Neural cell (in vitro differentiated cells): ENCODE data around the gene ARL2BP.

ENCODE experiments used
- CTCF ChIP-seq: fragments of 450-650 bp; IDR thresholded peaks from 2 replicates; pipeline ENCODE4 v1.5.1; 2014; ENCODE audit warnings: antibody characterized with exemption, mild to moderate bottlenecking, moderate library complexity; ENCODE audit not compliant: poor library complexity, severe bottlenecking
- EP300 ChIP-seq: fragments of 450-650 bp; conservative IDR thresholded peaks from 2 replicates; pipeline ENCODE4 v1.6.1; 2014; ENCODE audit warnings: antibody characterized with exemption, mild to moderate bottlenecking, moderate library complexity; ENCODE audit not compliant: poor library complexity, severe bottlenecking
- EZH2 ChIP-seq: fragments of 200-600, 300-800 bp; shearing (Covaris generic), sonication (generic); IDR thresholded peaks from 2 replicates; pipeline ENCODE4 v1.6.1; 2014; ENCODE audit warnings: antibody characterized with exemption, low read length, borderline replicate concordance, mild to moderate bottlenecking; ENCODE audit not compliant: insufficient read depth, poor library complexity, severe bottlenecking
- MXI1 ChIP-seq: fragments of 450-650 bp; conservative IDR thresholded peaks from 2 replicates; pipeline ENCODE4 v1.6.1; 2014; ENCODE audit warnings: antibody characterized with exemption, mild to moderate bottlenecking; ENCODE audit not compliant: poor library complexity, severe bottlenecking
- POLR2AphosphoS5 ChIP-seq: IDR thresholded peaks from 2 replicates; pipeline ENCODE4 v1.6.1; 2012
- RAD21 ChIP-seq: fragments of 450-650 bp; conservative IDR thresholded peaks from 2 replicates; pipeline ENCODE4 v1.6.1; 2014; ENCODE audit warnings: antibody characterized with exemption, mild to moderate bottlenecking, moderate library complexity
- REST ChIP-seq: IDR thresholded peaks from 2 replicates; pipeline ENCODE4 v1.6.1; 2012; ENCODE audit warnings: borderline replicate concordance
- SMC3 ChIP-seq: fragments of 450-650 bp; conservative IDR thresholded peaks from 2 replicates; pipeline ENCODE4 v1.6.1; 2014; ENCODE audit warnings: antibody characterized with exemption, mild to moderate bottlenecking, moderate library complexity; ENCODE audit not compliant: poor library complexity
- TAF1 ChIP-seq: IDR thresholded peaks from 2 replicates; pipeline ENCODE4 v1.6.1; 2012; ENCODE audit warnings: low read depth

- TF ChIP-seq EZH2 (no peak), POLR2AphosphoS5 (no peak), CTCF (no peak), EP300 (no peak), REST (no peak), RAD21 (no peak), MXI1 (no peak), TAF1 (no peak), SMC3 (no peak)
Measured at GRCh38 chr16:57279780-57280638, 35.0 kb downstream of the ARL2BP start.
